DMS79 (cell line): Measurements from ENCODE around the gene CDH23.

Experiments
- DNase-seq: peaks from one replicate; lab custom pipeline; 2025; lab: John Stamatoyannopoulos, UW

CDH23 gene

DNA sequence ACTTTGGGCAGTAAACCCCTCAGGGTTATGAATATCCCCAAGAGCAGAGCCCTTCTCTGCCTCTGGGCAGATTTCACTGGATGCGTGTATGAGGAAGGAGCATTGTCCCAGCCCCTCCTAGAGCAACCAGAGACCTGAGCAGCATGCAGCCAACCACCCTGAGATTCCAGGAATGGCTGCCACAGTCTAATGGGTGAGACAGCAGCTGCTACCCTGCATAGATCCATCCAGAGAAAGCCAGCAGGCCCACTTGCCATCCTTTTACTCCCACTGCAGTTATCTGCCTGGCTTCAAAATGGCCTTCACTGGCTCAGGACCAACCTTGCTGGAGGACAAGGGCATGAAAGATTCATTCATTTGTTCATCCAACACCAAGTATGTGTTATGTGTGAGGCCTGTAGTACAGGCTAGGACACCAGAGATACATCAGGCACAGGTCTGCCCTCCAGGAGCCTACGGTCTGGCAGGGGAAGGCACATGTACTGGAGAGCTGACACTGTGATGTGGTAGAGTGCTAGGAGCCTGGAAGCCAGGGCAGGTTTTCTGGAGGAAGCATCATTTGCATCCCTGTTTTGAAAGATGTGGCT, 349.0 kb downstream of the CDH23 start:
- DNase-seq = no peak

DNA sequence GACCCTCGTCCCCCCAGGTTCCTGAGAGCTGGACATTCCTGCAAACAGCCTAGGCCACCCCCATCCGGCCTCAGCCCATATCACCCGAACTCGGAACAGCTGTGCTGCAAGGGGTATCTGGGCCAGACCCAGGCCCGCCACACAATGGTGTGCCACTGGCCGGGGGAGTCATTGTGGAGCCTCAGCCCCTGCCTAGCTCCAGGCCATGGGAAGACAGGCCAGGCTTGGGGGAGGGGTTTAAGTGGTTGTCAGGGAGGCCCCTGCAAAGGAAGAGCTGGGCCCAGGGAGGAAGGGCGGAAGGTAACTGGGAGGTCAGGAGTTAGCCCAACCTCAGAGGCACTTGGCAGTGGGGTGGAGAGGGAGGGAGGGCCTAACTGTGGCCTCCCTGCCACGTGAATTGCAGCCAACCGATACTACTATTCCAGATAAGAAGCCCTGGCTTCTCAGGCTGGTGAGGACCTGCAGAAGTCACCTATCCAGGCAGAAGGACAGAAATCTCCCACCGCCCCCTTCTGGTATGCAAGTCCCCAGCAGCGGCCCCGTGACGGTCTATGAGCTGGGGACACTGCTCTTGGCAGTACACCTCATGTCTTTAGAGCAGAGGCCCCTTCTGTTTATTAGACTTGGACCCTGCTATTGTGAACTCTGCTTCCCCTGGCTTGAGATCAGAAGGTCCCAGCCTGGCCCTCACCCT, 349.8 kb downstream of the CDH23 start:
- DNase-seq = no peak

DNA sequence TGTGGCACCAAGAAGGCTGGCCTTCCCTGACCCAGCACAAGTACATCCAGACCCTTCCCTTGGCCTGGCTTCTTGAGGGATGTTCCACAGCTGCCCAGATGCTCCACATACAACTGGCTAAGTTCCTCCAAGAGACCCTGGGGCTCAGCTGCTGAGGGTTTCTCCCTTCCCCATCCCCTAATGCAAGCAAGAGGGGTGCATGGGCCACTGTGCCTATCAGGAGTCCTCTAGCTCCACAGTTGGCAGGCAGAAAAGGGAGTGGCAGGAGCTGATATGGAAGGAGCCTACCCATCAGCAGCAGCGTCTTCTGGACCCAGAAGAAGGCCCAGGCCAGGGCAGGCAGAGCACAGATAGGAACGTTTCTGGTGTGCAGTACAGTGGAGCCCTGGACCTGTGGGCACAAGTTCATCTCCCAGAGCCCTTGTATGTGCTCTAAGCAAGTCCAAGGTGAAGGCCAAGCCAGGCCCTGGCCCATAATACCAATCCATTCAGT, 350.4 kb downstream of the CDH23 start:
- no peak for DNase-seq

DNA sequence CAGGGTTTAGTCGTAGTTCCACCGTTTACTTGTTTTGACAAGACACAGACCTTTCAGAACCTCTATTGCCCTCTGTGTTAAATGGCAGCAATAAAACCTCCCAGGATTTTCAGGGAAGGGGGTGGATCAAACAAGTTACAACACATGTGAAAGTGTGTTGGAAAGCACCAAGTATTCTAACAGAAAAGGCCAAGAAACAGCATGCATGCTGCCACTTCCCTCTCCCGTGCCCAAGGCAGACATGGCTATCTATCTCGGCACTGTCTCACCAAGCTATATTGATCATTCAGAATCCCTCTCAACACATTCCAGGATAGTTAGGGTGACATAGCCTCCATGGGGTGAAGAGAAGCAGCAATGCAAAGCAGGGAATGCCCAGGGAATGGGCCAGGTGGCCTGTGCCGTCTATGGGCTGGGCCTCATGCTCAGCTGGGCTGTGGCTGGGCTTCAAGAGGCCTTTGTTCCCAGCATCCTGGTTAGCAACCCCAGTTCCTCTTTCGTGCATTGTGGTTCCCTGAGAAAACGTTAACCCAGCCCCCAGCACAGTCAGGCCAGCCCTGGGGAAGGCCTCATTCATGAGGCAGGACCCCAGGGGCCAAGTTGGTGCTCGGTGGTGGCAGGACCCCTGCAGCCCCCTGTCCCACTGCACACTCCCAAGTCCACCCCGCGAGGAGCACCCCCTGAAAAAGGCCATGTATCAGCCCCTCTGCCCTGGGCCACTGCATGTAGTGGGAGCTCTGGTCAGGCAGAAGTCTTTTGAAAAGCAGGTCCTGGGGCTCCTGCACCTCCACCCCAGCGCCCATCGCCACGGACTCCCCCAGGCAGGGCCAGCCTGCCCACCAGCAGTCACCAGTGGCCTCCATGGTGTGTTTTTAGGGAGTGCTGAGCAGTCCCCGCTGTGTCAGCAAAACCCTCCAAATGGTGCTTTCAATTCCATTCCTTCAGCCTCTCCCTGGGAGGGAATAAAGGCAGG, 351.1 kb downstream of the CDH23 start:
- no peak for DNase-seq

DNA sequence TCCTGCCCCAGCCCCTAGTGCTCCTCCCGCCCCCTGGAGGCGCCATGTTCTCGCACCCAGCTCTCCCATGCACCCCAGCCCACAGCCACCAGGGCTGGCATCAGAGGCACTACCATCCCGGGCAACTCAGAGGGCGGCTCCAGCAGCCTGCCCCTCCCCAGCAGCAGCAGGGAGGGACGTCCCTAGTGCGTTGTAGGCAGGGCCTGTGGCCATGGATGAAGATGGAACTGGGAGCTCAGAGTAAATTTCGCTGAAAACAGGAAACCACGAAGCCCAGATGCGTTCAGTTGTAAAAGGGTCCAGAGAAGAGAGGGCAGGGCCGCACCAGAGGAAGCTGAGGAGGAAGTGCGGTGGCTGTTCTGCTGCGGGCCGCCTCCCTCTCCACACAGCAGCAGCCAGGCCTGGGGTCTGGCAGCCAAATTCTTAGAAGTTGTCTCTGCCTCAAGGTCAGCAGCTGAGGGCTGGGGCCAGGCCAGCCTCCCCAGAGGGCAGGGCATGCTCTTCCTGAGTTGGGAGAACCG, 352.0 kb downstream of the CDH23 start:
- DNase-seq = no peak

DNA sequence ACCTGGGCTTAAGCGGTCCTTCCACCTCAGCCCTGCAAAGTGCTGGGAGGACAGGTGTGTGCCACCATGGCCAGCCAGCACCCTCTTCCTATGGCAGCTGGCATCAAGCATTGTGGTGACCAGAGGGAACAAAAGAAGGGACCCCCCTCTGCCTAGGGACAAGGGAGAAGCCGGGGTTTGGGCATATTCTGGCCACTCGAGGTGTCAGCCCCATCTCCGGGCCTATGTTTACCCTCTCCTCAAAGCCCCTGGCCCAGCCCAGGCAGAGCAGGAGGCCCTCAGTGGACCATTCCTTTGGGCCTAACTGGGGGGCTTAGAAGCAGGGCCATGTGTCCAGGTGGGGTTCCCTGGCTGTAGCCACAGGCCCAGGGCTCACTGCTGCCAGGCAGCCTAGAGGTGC, 352.7 kb downstream of the CDH23 start:
- no peak for DNase-seq

DNA sequence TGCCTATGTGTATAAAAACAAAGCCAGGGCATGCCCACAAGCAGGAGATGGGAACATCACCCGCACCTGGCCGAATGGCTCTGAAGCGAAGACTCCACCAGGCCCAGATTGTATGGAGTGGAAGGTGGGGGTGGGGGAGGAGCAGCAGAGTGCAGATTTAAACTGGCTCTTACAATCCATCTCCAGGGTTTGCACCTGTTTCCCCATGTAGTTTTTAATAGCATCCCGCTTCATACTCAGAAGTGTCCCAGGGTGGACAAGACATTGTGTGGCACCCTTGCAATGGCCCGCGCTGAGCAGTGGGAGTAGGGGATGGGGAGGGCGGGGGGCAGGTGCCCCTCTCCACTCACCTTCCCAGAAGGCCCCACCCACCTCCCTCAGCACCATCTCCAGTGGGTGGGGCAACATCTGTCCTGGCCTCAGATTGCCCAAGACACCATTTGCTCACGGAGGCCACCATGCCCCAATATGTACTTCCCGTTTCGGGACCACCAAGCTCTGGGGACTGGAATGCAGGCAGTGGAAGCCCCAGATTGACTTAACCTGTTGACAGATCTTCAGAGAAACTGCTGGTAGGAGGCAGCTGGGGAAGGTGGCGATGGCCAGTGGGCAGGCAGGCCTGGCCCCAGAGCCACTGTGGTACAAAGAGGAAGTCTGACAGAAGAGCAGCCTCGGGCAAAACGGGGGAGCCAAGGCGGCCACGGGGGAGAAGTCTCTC, 353.6 kb downstream of the CDH23 start:
- no peak for DNase-seq

DNA sequence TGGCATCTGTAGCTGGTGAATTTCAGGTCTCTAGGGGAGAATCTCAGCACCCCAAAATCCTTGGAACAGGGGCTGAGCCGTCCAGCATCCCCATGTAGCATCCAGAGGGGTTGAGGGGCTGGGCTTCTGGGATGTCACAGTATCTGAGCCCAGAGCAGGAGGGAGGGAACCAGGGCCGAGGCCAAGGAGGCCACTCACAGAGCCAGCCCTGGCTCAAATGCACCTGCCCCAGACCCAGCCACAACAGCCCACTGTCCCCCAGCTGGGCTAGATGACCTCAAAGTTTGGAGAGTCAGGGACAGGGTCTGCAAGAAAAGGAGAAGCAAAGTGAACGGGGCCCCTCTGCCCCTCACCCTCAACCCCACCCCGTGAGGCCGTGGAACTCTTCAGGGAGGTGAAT, 354.3 kb downstream of the CDH23 start:
- no peak for DNase-seq

DNA sequence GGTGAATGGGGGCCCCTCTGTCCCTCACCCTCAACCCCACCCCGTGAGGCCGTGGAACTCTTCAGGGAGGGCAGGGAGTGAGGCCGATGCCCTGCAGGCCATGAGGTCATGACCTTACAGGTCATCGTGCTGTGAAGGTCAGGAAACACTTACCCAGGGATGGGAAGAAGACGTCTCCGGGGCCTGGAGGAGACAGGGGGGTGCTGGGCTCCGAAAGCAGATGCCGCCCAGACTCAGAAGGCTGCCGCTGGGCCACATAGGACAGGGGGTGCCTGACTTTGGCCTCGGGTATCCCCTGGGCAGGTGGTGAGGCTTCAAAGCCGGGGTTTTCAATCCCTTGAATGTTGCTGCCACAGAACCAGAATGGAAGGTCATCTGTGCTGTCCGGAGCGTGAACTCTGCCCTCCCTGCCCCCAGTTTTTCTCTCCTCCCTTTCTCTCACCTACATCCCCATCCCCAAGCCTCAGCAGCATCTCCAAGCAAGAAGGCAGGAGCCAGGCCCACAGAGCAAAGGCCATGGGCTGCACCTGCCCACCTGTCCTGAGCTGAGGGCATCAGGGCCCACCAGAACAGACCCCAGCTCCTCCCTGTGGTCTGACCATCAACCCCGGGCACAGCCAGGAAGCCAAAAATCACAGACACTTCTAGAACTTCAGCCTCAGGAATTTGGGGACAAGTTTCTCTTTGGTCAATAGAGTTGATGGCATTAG, 354.9 kb downstream of the CDH23 start:
- no peak for DNase-seq

DNA sequence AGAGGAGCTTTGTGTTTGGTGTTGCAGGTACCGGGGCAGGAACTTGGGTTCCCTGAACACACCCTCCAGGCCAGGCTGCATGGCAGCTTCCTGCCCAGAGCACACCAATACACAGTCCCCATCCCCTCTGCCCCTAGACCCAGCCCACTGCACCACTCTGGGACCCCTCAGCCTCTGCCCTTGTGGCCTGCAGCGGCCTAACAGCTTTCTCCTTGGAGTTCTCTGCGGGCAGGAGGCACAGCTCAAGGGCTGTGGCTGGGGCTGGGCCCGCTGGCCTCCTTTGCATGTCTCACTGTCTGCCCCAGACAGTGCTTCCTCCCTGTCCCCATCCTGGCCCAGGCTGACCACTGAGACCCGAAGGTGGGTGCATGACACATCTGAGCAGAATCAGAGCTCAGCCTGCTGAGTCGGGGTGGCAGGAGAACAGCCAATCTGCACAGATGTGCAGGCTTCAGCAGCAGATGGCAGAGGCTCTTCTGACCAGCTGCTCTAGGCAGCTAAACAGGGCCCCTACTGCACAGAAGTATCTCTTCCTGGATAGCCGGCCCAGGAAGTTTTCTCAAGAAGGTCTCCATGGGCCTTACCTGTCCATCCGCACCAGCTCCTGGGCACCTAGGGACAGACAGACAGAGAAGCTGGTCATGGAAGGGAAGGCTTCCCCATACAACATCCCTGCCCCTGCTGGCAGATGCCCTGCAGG, 355.8 kb downstream of the CDH23 start:
- DNase-seq = no peak

DNA sequence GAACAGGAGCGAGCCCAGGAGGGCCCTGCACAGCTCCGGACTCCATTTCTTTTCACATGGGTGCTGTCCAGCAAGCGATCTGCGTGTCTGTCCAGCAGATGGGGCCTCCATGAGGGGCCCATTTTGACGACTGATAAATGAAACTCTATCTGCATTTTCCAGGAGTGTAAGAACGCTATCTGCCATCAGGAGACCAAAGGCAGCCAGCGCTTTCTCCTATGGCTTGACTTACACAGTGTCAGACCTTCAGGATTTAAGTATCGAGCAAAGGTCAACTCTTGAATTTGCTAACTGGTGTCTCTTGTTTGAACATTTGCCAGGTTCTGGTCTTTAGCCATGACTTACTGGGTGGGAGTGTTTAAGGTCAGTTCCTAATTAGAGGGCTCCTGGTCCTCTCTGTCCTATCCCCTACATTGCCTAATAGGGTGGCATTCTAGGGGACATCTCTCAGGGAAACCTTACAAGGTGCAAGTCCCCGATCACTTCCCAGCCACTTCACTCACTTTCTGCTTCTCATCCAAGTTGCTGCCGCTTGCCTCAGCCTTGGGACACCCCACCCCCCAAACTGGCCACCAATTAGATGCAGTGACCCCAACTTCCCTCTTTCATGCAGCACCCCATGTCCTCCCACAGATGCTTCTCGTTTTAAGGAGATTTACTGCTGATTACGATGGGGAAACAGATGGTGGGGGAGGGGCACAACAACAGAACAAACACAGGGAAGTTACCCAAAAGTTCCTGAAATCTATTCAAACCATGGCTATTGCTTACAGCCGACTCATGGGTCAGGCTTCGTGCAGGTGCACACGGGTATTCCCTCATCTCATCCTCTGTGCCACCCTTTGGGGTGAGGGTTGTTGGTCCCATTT, 356.6 kb downstream of the CDH23 start:
- DNase-seq = no peak

DNA sequence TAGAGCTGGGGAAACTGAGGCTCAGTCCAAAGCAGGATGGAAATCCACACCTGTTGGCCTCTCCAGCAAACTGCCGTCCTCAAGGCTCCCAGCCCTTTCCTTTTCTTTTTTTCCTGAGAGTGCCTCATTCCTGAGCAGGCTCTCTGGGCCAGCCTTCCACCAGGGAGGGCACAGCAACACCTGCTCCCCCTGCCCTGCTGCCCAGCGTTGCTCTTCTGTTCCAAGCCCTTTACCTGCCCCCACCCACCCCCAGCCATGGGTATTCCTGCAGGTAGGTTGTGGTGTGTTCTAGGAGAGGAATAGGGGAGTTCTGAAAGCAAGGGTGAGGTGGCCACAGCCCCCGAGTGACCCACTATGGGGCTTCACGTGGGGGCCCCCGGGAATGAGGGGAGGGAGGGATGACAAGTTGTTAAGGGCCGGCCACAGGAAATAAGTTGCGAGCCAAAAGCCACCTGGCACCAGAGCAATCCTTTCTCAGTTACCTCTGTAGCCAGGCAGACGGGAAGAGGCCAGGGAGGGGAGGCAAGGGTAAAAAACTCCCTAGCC, 357.3 kb downstream of the CDH23 start:
- no peak for DNase-seq

DNA sequence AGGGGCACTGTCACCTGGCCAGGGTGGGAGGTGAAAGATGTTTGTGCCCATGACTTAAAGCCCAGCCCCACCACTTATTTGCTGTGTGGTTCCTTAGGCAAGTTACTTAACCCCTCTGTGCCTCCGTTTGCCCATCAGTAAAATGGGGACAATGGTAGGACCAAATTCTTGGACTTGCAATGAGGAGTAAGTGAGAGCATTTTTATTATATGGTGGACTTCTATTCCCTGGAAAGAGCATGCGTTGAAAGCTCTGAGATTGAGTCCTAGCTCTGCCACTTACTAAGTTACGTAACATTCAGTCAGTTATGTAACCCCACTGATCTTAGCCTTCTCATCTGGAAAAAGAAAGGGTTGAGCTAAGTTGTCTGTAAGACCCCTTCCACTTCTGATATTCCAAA, 357.8 kb downstream of the CDH23 start:
- DNase-seq = no peak

DNA sequence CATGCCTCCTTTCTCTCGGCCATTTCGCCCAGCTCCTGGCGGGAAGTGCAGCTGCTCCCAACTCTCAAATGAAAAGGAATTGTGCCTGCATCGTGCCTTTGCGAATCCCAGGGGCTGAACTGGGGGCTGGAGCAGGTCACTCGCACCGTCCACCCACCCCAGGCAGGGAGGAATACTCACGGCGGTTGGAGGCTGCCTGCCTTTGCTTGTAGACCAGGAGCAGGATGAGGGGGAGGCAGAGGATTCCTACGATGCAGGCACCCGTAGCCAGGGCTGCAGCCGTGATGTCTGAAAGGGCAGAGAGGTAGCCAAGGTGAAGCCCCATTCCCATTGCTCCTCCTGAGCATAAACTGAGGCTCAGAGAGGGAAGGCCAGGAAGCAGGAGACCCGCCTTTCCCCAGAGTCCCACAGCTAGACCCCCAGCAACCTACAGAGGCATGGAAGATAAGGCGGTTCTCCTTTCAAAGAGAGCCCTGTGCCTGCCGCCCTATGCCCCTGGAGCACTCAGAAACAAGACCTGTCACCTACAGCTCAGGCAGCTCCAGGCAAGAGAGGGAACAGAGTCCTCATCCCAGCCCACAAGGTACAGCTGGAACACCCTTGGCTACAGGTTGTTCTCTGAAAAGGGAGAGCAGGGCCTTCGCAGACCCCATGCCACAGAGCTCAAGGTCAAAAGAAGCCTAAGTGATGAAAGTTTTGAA, 358.6 kb downstream of the CDH23 start:
- no peak for DNase-seq

DNA sequence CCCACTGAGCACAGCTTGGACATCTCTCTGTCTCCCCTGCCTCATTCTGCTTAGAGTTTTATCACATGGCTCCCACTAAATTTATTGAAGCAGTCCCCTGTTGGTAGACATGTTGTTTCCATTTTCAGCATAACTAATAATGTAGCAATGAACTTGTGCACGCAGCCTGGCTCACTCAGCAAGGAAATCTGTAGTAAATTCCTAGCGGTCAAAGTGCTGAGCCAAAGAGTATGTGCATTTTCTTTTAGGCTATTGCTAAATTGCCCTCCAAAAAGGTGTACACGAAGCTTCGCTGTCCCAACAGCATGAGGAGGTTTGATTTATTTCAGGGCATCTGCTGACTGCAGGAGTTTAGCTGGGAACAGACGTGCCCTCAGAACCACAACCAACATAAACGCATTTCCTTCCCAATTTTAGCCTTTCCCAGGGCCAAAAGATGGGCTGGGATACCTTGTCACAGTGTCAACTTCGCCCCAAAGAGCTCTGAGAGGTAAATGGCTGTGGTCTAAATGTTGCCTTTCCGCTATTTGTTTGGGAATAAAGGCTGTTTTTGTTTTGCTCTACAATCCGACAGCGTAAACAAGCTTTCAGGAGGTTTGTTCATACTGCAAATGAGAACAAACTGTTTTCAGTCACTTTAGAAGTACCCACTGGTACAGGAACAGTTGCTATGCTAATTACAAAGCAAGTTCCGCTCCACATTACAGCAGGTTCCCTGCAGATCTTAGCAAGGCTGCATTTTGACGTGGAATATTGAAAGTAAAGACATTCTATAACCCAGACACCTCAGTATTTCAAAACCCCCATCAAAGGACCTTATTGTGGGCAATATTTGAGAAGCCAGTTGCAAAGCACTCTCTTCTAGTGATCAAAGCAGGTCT, 359.8 kb downstream of the CDH23 start:
- DNase-seq = no peak

DNA sequence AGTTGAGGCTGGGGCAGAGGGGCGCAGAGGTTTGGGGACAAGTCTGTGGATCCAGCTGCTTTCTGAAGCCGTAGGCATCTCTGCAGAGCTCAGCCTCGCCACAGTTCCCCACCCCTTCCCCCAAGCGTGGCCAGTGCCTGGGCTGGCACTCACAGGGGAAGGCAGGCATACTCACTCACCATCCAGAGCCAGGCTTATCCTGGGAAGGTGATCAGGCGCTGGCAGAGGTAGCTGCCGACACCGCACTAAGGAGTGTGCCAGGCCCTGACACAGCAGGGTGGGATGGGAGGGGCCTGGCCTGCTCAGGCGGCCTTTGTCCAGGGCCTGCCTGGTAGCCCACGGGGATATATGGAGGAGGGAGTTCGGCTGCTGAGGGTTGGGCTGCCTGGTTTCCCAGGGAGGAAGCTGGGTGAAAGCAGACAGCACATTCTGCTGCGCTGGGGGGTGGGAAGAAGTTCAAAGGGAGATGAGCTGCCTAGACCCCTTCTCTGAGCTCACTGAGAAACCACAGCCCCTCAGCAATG, 360.7 kb downstream of the CDH23 start:
- no peak for DNase-seq

DNA sequence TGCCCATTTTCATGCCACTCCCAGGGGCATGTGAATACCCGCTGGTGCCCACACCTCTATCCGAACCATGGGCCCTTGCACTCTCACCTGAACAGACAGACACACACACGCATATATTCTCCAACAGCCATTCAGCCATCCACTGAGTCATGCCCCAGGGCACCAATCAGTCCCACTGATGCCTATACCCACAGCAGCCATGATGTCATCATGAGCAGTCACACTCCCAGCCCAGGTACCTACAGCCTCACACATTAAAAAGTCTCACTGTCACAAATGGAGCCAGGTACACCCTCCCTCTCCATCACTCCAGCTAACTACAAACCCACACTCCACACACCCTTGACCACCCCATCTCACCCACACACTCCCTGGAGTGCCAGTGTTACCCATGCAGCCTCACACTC, 364.4 kb downstream of the CDH23 start:
- no peak for DNase-seq
